ENCODE measurements around the gene JUP. TPM values are rescaled to one million over a fixed set of nuclear protein-coding genes. Genes with fewer than 3 reads are reported as not detected.
A peak's percentile ranks its signal among the peaks of the same experiment; 100 is the strongest.

The JUP gene
- polyA plus RNA-seq, 4 donors, result 122 to 316 (median 270) TPM

- no peak overlapping the region for H3K4me3 ChIP-seq (ENCODE audit: low read depth in 1 of 3, low read length in 3 of 3)
- peaks cover 3 to 51% (median 7%) of the 10 kb centered on the region in 3 donors for H3K4me1 ChIP-seq (ENCODE audit: control insufficient read depth in 3 of 3, insufficient read depth in 2 of 3, low read depth in 1 of 3, low read length in 2 of 3)
These were observed 509 bp upstream of the JUP start for GRCh38 chr17:41787021-41787418.

GRCh38 chr17:41785859-41786226, 668 bp downstream of the JUP start:
- 0 to 2% (median 1%) methylated on average over 18 to 22 of the region's 22 CpGs for WGBS, 3 donors
- peak; percentile 91 to 96 for DNase-seq
- no peaks in the 10 kb centered on the region for H3K9me3 ChIP-seq (ENCODE audit: control insufficient read depth in 2 of 2, insufficient read depth in 1 of 2, low read depth in 1 of 2, low read length in 1 of 2)
- no peak for FAIRE-seq
- H3K4me1 ChIP-seq (ENCODE audit: control insufficient read depth in 3 of 3, insufficient read depth in 2 of 3, low read depth in 1 of 3, low read length in 2 of 3), result peaks cover 2 to 44% (median 3%) of the 10 kb centered on the region in 3 donors
- no peaks in the 10 kb centered on the region for H3K27me3 ChIP-seq (ENCODE audit: control insufficient read depth in 3 of 3, insufficient read depth in 3 of 3, low read length in 3 of 3)
- H3K27ac ChIP-seq (ENCODE audit: low read depth in 1 of 3, low read length in 2 of 3), result peak overlapping the region; percentile 98 to 100 (median 99)
- H3K36me3 ChIP-seq (ENCODE audit: control insufficient read depth in 3 of 3, insufficient read depth in 2 of 3, low read depth in 1 of 3, low read length in 3 of 3), result peaks cover 0 to 41% (median 0%) of the 10 kb centered on the region in 3 donors
- H3K4me3 ChIP-seq (ENCODE audit: low read depth in 1 of 3, low read length in 3 of 3), result peak overlapping the region; percentile 75 to 80 (median 75)

More at GRCh38 chr17:41787021-41787418, 509 bp upstream of the JUP start:
- 28 to 43% (median 31%) methylated on average over 4 of the region's 4 CpGs for WGBS, 3 donors
- no peak for DNase-seq
- no peaks in the 10 kb centered on the region for H3K27me3 ChIP-seq (ENCODE audit: control insufficient read depth in 3 of 3, insufficient read depth in 3 of 3, low read length in 3 of 3)
- no peak for FAIRE-seq
- H3K9me3 ChIP-seq (ENCODE audit: control insufficient read depth in 2 of 2, insufficient read depth in 1 of 2, low read depth in 1 of 2, low read length in 1 of 2), result no peaks in the 10 kb centered on the region
- peak overlapping the region; percentile 38 to 79 (median 53) for H3K27ac ChIP-seq (ENCODE audit: low read depth in 1 of 3, low read length in 2 of 3)
- H3K36me3 ChIP-seq (ENCODE audit: control insufficient read depth in 3 of 3, insufficient read depth in 2 of 3, low read depth in 1 of 3, low read length in 3 of 3), result peaks cover 0 to 32% (median 0%) of the 10 kb centered on the region in 3 donors

- H3K9me3 ChIP-seq (ENCODE audit: control insufficient read depth in 2 of 2, insufficient read depth in 1 of 2, low read depth in 1 of 2, low read length in 1 of 2), result no peaks in the 10 kb centered on the region
- FAIRE-seq, result no peak
- H3K27ac ChIP-seq (ENCODE audit: low read depth in 1 of 3, low read length in 2 of 3), result peak overlapping the region; percentile 98 to 100 (median 99)
- peak overlapping the region; percentile 75 to 80 (median 75) for H3K4me3 ChIP-seq (ENCODE audit: low read depth in 1 of 3, low read length in 3 of 3)
- peak; percentile 43 to 88 for DNase-seq
- H3K4me1 ChIP-seq (ENCODE audit: control insufficient read depth in 3 of 3, insufficient read depth in 2 of 3, low read depth in 1 of 3, low read length in 2 of 3), result peaks cover 2 to 42% (median 3%) of the 10 kb centered on the region in 3 donors
- no peaks in the 10 kb centered on the region for H3K27me3 ChIP-seq (ENCODE audit: control insufficient read depth in 3 of 3, insufficient read depth in 3 of 3, low read length in 3 of 3)
- peaks cover 0 to 41% (median 0%) of the 10 kb centered on the region in 3 donors for H3K36me3 ChIP-seq (ENCODE audit: control insufficient read depth in 3 of 3, insufficient read depth in 2 of 3, low read depth in 1 of 3, low read length in 3 of 3)
- WGBS, 3 donors, result 4 to 10% (median 7%) methylated on average over 12 to 13 of the region's 13 CpGs
These were observed 1.2 kb downstream of the JUP start for GRCh38 chr17:41785091-41785858.

- WGBS, 3 donors, result 13 to 23% (median 16%) methylated on average over 6 of the region's 6 CpGs
- Histone ChIP-seq H3K4me3 (ENCODE audit: low read depth in 1 of 3, low read length in 3 of 3) (peak overlapping the region; percentile 75 to 80 (median 75)), H3K9me3 (ENCODE audit: control insufficient read depth in 2 of 2, insufficient read depth in 1 of 2, low read depth in 1 of 2, low read length in 1 of 2) (no peaks in the 10 kb centered on the region), H3K27me3 (ENCODE audit: control insufficient read depth in 3 of 3, insufficient read depth in 3 of 3, low read length in 3 of 3) (no peaks in the 10 kb centered on the region), H3K36me3 (ENCODE audit: control insufficient read depth in 3 of 3, insufficient read depth in 2 of 3, low read depth in 1 of 3, low read length in 3 of 3) (peaks cover 0 to 50% (median 0%) of the 10 kb centered on the region in 3 donors), H3K4me1 (ENCODE audit: control insufficient read depth in 3 of 3, insufficient read depth in 2 of 3, low read depth in 1 of 3, low read length in 2 of 3) (peaks cover 2 to 46% (median 3%) of the 10 kb centered on the region in 3 donors), H3K27ac (ENCODE audit: low read depth in 1 of 3, low read length in 2 of 3) (peak overlapping the region in 2 of 3 donors; percentile 98 to 99)
- DNase-seq, result peak; percentile 37 to 54
- FAIRE-seq, result no peak
These were observed 2.2 kb downstream of the JUP start for GRCh38 chr17:41784207-41784744.

GRCh38 chr17:41782142-41782541, 4.4 kb downstream of the JUP start:
- peaks cover 2 to 48% (median 6%) of the 10 kb centered on the region in 3 donors for H3K4me1 ChIP-seq (ENCODE audit: control insufficient read depth in 3 of 3, insufficient read depth in 2 of 3, low read depth in 1 of 3, low read length in 2 of 3)
- no peak for FAIRE-seq

GRCh38 chr17:41781404-41782110, 5.0 kb downstream of the JUP start:
- H3K4me3 ChIP-seq (ENCODE audit: low read depth in 1 of 3, low read length in 3 of 3), result no peak overlapping the region
- H3K27ac ChIP-seq (ENCODE audit: low read depth in 1 of 3, low read length in 2 of 3), result peak overlapping the region; percentile 35 to 79 (median 49)
- 65 to 70% (median 70%) methylated on average over 13 of the region's 13 CpGs for WGBS, 3 donors
- H3K36me3 ChIP-seq (ENCODE audit: control insufficient read depth in 3 of 3, insufficient read depth in 2 of 3, low read depth in 1 of 3, low read length in 3 of 3), result peaks cover 0 to 69% (median 0%) of the 10 kb centered on the region in 3 donors
- no peaks in the 10 kb centered on the region for H3K27me3 ChIP-seq (ENCODE audit: control insufficient read depth in 3 of 3, insufficient read depth in 3 of 3, low read length in 3 of 3)
- DNase-seq (no peak), FAIRE-seq (no peak)
- H3K9me3 ChIP-seq (ENCODE audit: control insufficient read depth in 2 of 2, insufficient read depth in 1 of 2, low read depth in 1 of 2, low read length in 1 of 2), result no peaks in the 10 kb centered on the region
- H3K4me1 ChIP-seq (ENCODE audit: control insufficient read depth in 3 of 3, insufficient read depth in 2 of 3, low read depth in 1 of 3, low read length in 2 of 3), result peaks cover 2 to 51% (median 6%) of the 10 kb centered on the region in 3 donors

More at GRCh38 chr17:41782142-41782541, 4.4 kb downstream of the JUP start:
- peaks cover 0 to 63% (median 0%) of the 10 kb centered on the region in 3 donors for H3K36me3 ChIP-seq (ENCODE audit: control insufficient read depth in 3 of 3, insufficient read depth in 2 of 3, low read depth in 1 of 3, low read length in 3 of 3)
- H3K27ac ChIP-seq (ENCODE audit: low read depth in 1 of 3, low read length in 2 of 3), result peak overlapping the region; percentile 42 to 79 (median 49)
- peak overlapping the region in 1 of 3 donors; percentile 25 for H3K4me3 ChIP-seq (ENCODE audit: low read depth in 1 of 3, low read length in 3 of 3)
- no peak for DNase-seq
- H3K9me3 ChIP-seq (ENCODE audit: control insufficient read depth in 2 of 2, insufficient read depth in 1 of 2, low read depth in 1 of 2, low read length in 1 of 2), result no peaks in the 10 kb centered on the region
- H3K27me3 ChIP-seq (ENCODE audit: control insufficient read depth in 3 of 3, insufficient read depth in 3 of 3, low read length in 3 of 3), result no peaks in the 10 kb centered on the region
- WGBS, 3 donors, result 38 to 56% (median 47%) methylated on average over 4 of the region's 4 CpGs

GRCh38 chr17:41779954-41780353, 6.6 kb downstream of the JUP start:
- 90 to 93% (median 91%) methylated on average over 1 of the region's 1 CpG for WGBS, 3 donors
- H3K4me3 ChIP-seq (ENCODE audit: low read depth in 1 of 3, low read length in 3 of 3), result no peak overlapping the region
- peaks cover 0 to 80% (median 0%) of the 10 kb centered on the region in 3 donors for H3K36me3 ChIP-seq (ENCODE audit: control insufficient read depth in 3 of 3, insufficient read depth in 2 of 3, low read depth in 1 of 3, low read length in 3 of 3)
- FAIRE-seq (no peak), DNase-seq (no peak)
- peaks cover 2 to 67% (median 12%) of the 10 kb centered on the region in 3 donors for H3K4me1 ChIP-seq (ENCODE audit: control insufficient read depth in 3 of 3, insufficient read depth in 2 of 3, low read depth in 1 of 3, low read length in 2 of 3)
- H3K27ac ChIP-seq (ENCODE audit: low read depth in 1 of 3, low read length in 2 of 3), result peak overlapping the region in 1 of 3 donors; percentile 21
- no peaks in the 10 kb centered on the region for H3K27me3 ChIP-seq (ENCODE audit: control insufficient read depth in 3 of 3, insufficient read depth in 3 of 3, low read length in 3 of 3)
- H3K9me3 ChIP-seq (ENCODE audit: control insufficient read depth in 2 of 2, insufficient read depth in 1 of 2, low read depth in 1 of 2, low read length in 1 of 2), result no peaks in the 10 kb centered on the region

- Histone ChIP-seq H3K9me3 (ENCODE audit: control insufficient read depth in 2 of 2, insufficient read depth in 1 of 2, low read depth in 1 of 2, low read length in 1 of 2) (no peaks in the 10 kb centered on the region), H3K27me3 (ENCODE audit: control insufficient read depth in 3 of 3, insufficient read depth in 3 of 3, low read length in 3 of 3) (no peaks in the 10 kb centered on the region), H3K36me3 (ENCODE audit: control insufficient read depth in 3 of 3, insufficient read depth in 2 of 3, low read depth in 1 of 3, low read length in 3 of 3) (peaks cover 0 to 78% (median 0%) of the 10 kb centered on the region in 3 donors), H3K4me3 (ENCODE audit: low read depth in 1 of 3, low read length in 3 of 3) (no peak overlapping the region), H3K27ac (ENCODE audit: low read depth in 1 of 3, low read length in 2 of 3) (peak overlapping the region; percentile 74 to 89 (median 81)), H3K4me1 (ENCODE audit: control insufficient read depth in 3 of 3, insufficient read depth in 2 of 3, low read depth in 1 of 3, low read length in 2 of 3) (peaks cover 2 to 71% (median 10%) of the 10 kb centered on the region in 3 donors)
- 17 to 26% (median 19%) methylated on average over 12 of the region's 12 CpGs for WGBS, 3 donors
- DNase-seq, result peak; percentile 50 to 68
- FAIRE-seq, result no peak
These were observed 8.8 kb downstream of the JUP start for GRCh38 chr17:41777574-41778188.

Data from small intestine (tissue), 7 donors.